ENCODE data around the gene CDAN1.
"Not testable (repeated sequence)": the region's sequence is repeated elsewhere in the genome, so short reads cannot be mapped to it uniquely, and the experiment has no call there.

Gene CDAN1

DNA sequence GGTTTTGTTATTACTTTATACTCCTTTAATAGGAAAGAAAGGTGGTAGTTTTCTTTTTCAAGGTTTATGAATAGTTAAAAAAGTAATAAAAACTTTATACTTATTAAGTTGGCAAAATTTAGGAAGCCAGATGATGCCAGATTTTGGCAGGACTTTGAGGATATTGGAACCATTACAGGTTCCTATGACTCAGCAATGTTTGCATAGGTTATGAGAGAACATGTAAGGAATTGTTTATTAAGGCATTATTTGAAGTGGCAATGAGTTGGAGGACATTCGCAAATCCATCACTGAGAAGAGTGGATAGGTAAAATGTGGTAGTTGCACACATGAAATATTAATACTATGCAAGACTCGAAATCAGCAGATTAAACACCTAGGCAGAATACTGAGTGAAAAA lies 29.9 kb downstream of the CDAN1 start:
- FAIRE-seq, result no peak

- FAIRE-seq, result no peak
Observed at GRCh38 chr15:42705336-42705735, 31.6 kb downstream of the CDAN1 start.

DNA sequence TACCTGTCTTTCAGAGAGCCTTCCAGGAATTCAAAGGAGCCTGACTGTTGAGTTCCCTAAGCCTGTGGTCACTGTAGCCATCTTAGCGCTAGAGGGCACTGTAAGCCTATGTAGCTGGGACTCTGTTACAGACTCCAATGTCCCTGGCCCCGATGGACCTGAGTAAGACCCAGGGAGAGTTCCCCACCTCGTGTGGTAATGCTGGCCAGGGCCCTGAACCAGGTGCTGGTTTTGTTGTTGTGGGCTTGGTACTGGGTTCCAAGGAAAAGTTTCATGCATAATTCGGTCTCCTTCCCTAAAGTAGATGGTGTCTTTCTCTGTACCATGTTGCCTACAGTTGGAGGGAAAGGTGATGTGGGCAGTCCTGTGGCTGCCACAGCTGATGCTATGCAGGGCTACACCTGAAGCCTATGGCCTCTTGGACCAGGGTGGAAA lies 32.4 kb downstream of the CDAN1 start:
- peak; percentile 6 for FAIRE-seq

DNA sequence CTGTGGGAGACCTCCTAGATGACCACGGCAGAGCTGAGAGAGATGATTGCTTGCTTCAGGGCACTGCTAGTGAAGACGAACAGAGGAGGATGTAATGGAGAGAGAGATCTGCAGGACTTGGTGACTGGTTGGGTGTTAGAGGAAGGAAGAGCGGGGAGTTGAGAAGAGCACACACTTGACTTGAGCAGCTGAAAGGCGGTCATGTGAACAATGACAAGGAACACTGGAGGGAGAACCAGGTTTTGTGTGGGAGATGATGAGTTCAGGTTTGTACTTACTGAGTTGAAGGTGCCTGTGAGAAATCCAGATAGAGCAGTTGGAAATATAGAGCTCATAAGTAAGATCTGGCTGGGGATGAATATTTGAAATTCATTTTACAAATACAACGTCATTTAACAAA lies 40.3 kb downstream of the CDAN1 start:
- FAIRE-seq, result no peak

- FAIRE-seq, result no peak
Observed at GRCh38 chr15:42695527-42696071, 41.3 kb downstream of the CDAN1 start.

GRCh38 chr15:42694398-42694797 lies 42.5 kb downstream of the CDAN1 start:
- FAIRE-seq, result no peak

DNA sequence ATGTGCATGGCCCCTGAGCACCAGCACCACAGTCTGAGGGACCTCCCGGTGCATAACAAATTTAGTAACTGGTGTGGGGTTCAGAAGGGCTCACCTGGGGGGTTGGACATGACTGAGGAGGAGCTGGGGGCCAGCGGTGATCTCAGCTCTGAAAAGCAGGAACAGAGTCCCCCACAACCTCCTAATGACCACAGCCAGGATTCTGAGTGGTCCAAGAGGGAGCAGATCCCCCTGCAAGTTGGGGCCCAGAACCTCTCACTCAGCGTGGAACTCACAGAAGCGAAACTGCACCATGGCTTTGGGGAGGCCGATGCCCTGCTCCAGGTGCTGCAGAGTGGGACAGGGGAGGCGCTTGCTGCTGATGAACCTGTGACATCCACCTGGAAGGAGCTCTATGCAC lies 43.0 kb downstream of the CDAN1 start:
- FAIRE-seq, result no peak

DNA sequence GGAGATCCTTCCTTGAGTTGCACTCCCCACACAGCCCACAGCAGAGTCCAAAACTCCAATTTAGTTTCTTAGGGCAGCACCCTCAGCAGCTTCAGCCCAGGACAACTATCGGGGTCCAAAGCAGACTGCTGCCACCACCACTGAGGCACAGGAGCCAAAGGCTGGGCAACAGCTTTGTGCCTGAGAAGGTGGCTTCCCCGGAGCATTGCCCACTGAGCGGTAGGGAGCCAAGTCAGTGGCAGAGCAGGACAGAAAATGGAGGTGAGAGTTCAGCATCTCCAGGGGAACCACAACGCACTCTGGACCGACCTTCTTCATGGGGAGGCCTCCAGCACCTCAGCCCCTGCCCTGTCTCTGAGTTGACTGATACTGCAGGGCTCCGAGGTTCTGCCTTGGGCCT lies 43.4 kb downstream of the CDAN1 start:
- FAIRE-seq, result no peak

DNA sequence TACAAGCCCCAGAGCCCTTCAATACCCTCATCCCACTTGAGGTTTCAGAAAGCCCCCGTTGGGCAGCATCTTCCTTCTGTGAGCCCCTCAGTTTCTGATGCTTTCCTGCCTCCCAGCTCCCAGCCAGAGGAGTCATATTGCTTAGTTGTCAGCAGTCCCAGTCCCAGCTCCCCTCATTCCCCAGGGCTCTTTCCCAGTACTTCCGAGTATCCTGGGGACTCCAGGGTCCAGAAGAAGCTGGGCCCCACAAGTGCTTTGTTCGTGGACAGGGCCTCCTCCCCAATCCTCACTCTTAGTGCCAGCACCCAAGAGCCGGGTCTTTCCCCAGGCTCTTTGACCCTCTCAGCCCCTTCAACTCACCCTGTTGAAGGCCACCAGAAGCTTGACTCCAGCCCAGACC lies 43.9 kb downstream of the CDAN1 start:
- FAIRE-seq, result no peak

GRCh38 chr15:42692536-42692935 lies 44.4 kb downstream of the CDAN1 start:
- FAIRE-seq, result no peak

- FAIRE-seq, result no peak
Observed at GRCh38 chr15:42691770-42692169, 45.2 kb downstream of the CDAN1 start.

- FAIRE-seq, result no peak
Observed at GRCh38 chr15:42691308-42691707, 45.6 kb downstream of the CDAN1 start.

DNA sequence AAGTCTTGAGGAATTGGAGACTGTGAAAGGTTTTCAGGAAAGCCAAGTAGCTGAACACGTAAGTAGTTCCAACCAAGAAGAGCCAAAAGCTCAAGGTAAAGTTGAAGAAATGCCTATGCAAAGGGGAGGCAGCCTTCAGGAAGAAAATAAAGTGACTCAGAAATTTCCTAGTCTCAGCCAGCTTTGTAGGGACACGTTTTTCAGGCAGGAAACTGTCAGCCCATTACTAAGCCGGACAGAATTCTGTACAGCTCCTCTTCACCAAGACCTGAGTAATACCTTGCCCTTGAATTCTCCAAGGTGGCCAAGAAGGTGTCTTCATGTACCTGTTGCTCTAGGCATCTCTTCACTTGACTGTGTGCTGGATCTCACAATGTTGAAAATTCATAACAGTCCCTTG lies 48.6 kb downstream of the CDAN1 start:
- FAIRE-seq, result no peak

GRCh38 chr15:42687740-42688139 lies 49.2 kb downstream of the CDAN1 start:
- no peak for FAIRE-seq

DNA sequence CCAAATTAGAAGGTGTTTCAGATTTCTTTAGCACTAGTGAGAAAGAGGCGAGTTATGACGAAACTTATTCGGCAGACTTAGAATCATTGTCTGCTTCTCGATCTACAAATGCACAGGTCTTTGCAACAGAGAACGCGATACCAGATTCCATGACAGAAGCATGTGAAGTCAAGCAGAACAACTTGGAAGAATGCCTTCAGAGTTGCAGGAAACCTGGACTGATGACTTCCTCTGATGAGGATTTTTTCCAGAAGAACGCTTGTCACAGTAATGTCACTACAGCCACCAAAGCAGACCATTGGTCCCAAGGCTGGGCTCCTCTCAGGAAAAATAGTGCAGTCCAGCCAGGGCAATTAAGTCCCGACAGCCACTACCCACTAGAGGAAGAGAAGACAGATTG lies 50.6 kb downstream of the CDAN1 start:
- FAIRE-seq, result no peak

DNA sequence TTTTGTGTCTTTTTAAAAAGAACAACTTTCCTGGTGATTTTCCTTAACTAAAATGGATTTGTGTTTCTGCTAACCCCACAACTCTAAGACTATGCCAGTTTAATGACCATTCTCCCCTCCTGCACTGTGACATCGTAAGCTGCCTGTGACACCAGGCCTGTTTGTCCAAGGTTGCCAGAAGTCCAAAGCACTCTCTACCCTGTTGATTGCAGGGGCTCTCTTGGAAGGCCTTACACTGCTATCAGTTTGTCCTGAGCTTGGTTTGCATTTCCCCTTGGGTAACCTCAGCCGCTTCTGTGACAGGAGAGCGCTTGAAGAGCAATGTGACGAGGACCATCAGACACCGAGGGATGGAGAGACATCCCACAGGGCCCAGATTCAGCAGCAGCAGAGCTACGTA lies 55.8 kb downstream of the CDAN1 start:
- no peak for FAIRE-seq

DNA sequence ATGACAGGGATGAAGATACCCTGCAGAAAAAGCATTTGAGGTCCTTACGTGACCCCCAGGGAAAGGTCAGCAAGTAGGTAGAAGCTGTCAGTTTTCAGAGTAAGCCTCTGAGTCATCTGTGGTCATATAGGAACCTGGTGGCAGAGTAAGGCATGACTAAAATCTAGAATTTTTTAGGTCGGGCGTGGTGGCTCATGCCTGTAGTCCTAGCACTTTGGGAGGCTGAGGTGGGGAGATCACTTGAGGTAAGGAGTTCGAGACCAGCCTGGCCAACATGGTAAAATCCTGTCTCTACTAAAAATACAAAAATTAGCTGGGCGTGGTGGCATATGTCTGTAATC lies 56.8 kb downstream of the CDAN1 start:
- FAIRE-seq, result not testable (repeated sequence)

- no peak for FAIRE-seq
Observed at GRCh38 chr15:42679285-42680141, 57.4 kb downstream of the CDAN1 start.

DNA sequence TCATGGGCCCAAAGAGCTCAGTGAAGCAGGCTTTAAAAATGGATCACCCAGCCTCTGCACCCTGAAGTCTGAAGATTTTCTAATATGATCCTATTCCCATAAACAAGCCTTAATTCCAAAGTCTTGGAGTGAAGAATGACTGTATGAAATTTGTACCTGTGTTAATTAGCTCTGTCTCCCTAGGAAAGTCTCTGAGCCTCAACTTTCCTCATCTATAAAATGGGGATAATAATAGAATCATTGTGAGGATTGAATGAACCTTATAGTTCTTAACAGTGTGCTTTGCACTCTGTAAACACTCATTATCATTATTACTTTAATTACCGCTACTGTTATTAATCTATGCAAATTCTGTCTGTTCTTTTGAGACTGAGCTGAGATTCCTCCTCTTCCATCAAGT lies 61.9 kb downstream of the CDAN1 start:
- FAIRE-seq, result no peak

DNA sequence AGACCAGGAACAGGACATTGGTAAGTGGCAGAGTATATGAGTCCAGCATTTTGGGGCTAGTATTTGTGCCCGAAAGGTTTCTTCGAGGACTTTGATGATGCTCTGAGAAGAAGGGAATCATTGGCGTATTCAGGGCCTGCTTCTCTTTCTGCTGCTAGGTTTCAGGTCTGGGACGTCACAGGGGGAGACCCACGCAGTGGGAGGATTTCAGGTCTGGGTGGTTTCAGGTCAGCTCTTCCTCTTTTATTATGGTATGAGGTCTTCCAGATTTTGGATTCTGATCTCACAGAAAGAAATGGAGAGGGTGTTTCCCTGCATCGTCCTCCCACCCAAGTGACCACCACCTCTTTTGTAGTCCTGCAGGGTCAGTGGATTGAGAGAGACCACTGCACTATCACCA lies 62.5 kb downstream of the CDAN1 start:
- no peak for FAIRE-seq
